Karpas-422 (cell line): ENCODE measurements around the gene NOTCH1. TPM values are rescaled to one million over a fixed set of nuclear protein-coding genes. Genes with fewer than 3 reads are reported as not detected.

Experiments used
- DNase-seq: peaks from one replicate; pipeline ENCODE4 v3.0.0-alpha.2; 2015
- H2AFZ ChIP-seq: fragments of 200-600 bp; sonication (generic); 2 replicates; pipeline ENCODE4 v1.6.1; 2014; ENCODE audit warnings: antibody characterized with exemption, low read length, mixed read lengths
- H3K27ac ChIP-seq: fragments of 200-600 bp; sonication (generic); 2 replicates; pipeline ENCODE4 v1.5.1; 2014; ENCODE audit warnings: mild to moderate bottlenecking, low read length, moderate library complexity
- H3K27me3 ChIP-seq: fragments of 200-600 bp; sonication (generic); 2 replicates; pipeline ENCODE4 v1.6.1; 2014; ENCODE audit warnings: low read length, mixed read lengths
- H3K36me3 ChIP-seq: fragments of 200-600 bp; sonication (generic); 2 replicates; pipeline ENCODE4 v1.6.1; 2014; ENCODE audit warnings: low read length, mixed read lengths; ENCODE audit not compliant: insufficient read depth
- H3K4me1 ChIP-seq: fragments of 200-600 bp; sonication (generic); 2 replicates; pipeline ENCODE4 v1.6.1; 2014; ENCODE audit warnings: mild to moderate bottlenecking, low read length, mixed read lengths
- H3K4me2 ChIP-seq: fragments of 200-600 bp; sonication (generic); 2 replicates; pipeline ENCODE4 v1.6.1; 2014; ENCODE audit warnings: low read length, low read depth, mild to moderate bottlenecking; ENCODE audit not compliant: poor library complexity, severe bottlenecking
- H3K4me3 ChIP-seq: fragments of 200-600 bp; sonication (generic); 2 replicates; pipeline ENCODE4 v1.5.1; 2014; ENCODE audit warnings: mild to moderate bottlenecking, antibody characterized with exemption, low read length, mixed read lengths
- H3K79me2 ChIP-seq: fragments of 200-600 bp; sonication (generic); 2 replicates; pipeline ENCODE4 v1.6.1; 2014; ENCODE audit warnings: mild to moderate bottlenecking, low read length, mixed read lengths
- H3K9ac ChIP-seq: fragments of 200-600 bp; sonication (generic); 2 replicates; pipeline ENCODE4 v1.6.0; 2014; ENCODE audit warnings: low read length
- H3K9me2 ChIP-seq: fragments of 200-600 bp; sonication (generic), shearing (Covaris generic); replicated peaks from 2 replicates; pipeline ENCODE4 v1.6.0; 2014; ENCODE audit warnings: mild to moderate bottlenecking, low read length, moderate library complexity; ENCODE audit not compliant: insufficient read depth
- H3K9me3 ChIP-seq: fragments of 300-700, 200-600 bp; sonication (generic); 2 replicates; pipeline ENCODE4 v1.6.1; 2014; ENCODE audit warnings: low read length, mixed read lengths
- H4K20me1 ChIP-seq: fragments of 200-600 bp; sonication (generic); 2 replicates; pipeline ENCODE4 v1.6.1; 2014; ENCODE audit warnings: mild to moderate bottlenecking, antibody characterized with exemption, low read length, low read depth; ENCODE audit not compliant: insufficient read depth
- total RNA-seq: library from RNA; depleted of rRNA; stranded (reverse); fragments of >200 nt; shearing (Covaris generic); gene quantifications from 2 replicates; pipeline ENCODE4 v1.2.3, GENCODE V29; 2014; ENCODE audit warnings: low replicate concordance

Gene NOTCH1
- total RNA-seq, 1 experiment from 2014 or later, result 15.0 TPM

GRCh38 chr9:136525207-136525606 lies 20.6 kb downstream of the NOTCH1 start:
- Histone ChIP-seq H3K27ac (no peak overlapping the region), H3K27me3 (no peaks in the 10 kb centered on the region)

GRCh38 chr9:136522314-136523237 lies 23.3 kb downstream of the NOTCH1 start:
- Histone ChIP-seq H3K4me1 (0 out of 2 replicates have a peak, but pooled peaks cover 5% of the 10 kb centered on the region), H3K79me2 (no peaks in the 10 kb centered on the region), H3K9me2 (no peaks in the 10 kb centered on the region), H2AFZ (no peak overlapping the region), H3K4me3 (no peak overlapping the region), H3K27ac (no peak overlapping the region), H3K27me3 (no peaks in the 10 kb centered on the region), H3K9me3 (no peaks in the 10 kb centered on the region), H4K20me1 (no peaks in the 10 kb centered on the region), H3K9ac (no peak overlapping the region), H3K4me2 (no peak overlapping the region), H3K36me3 (no peaks in the 10 kb centered on the region)
- DNase-seq, result no peak

More at GRCh38 chr9:136525207-136525606, 20.6 kb downstream of the NOTCH1 start:
- no peaks in the 10 kb centered on the region for H3K9me2 ChIP-seq
- H3K4me1 ChIP-seq, result no peaks in the 10 kb centered on the region
- no peaks in the 10 kb centered on the region for H3K9me3 ChIP-seq
- no peaks in the 10 kb centered on the region for H3K79me2 ChIP-seq
- H3K36me3 ChIP-seq, result no peaks in the 10 kb centered on the region
- H3K4me3 ChIP-seq, result no peak overlapping the region
- peaks cover 15% of the 10 kb centered on the region; the same call in 1 of the 2 replicates for H4K20me1 ChIP-seq
- H3K4me2 ChIP-seq, result no peak overlapping the region
- DNase-seq, result no peak
- H2AFZ ChIP-seq, result no peak overlapping the region
- H3K9ac ChIP-seq, result no peak overlapping the region

GRCh38 chr9:136521537-136521936 lies 24.3 kb downstream of the NOTCH1 start:
- no peaks in the 10 kb centered on the region for H3K36me3 ChIP-seq
- H4K20me1 ChIP-seq, result no peaks in the 10 kb centered on the region
- no peak for DNase-seq

GRCh38 chr9:136520053-136520540 lies 25.8 kb downstream of the NOTCH1 start:
- H3K9me3 ChIP-seq, result no peaks in the 10 kb centered on the region
- no peaks in the 10 kb centered on the region for H3K79me2 ChIP-seq
- no peaks in the 10 kb centered on the region for H3K36me3 ChIP-seq
- no peak overlapping the region for H3K27ac ChIP-seq
- no peak overlapping the region for H3K4me2 ChIP-seq
- no peak overlapping the region for H3K4me3 ChIP-seq
- H2AFZ ChIP-seq, result no peak overlapping the region
- H4K20me1 ChIP-seq, result no peaks in the 10 kb centered on the region
- no peak overlapping the region for H3K9ac ChIP-seq
- no peaks in the 10 kb centered on the region for H3K9me2 ChIP-seq
- no peaks in the 10 kb centered on the region for H3K27me3 ChIP-seq
- H3K4me1 ChIP-seq, result 0 out of 2 replicates have a peak, but pooled peaks cover 5% of the 10 kb centered on the region
- DNase-seq, result no peak

More at GRCh38 chr9:136521537-136521936, 24.3 kb downstream of the NOTCH1 start:
- H3K4me2 ChIP-seq, result no peak overlapping the region
- no peaks in the 10 kb centered on the region for H3K79me2 ChIP-seq
- no peak overlapping the region for H3K4me3 ChIP-seq
- H3K27ac ChIP-seq, result no peak overlapping the region
- no peak overlapping the region for H2AFZ ChIP-seq
- H3K9ac ChIP-seq, result no peak overlapping the region
- no peaks in the 10 kb centered on the region for H3K9me2 ChIP-seq
- no peaks in the 10 kb centered on the region for H3K9me3 ChIP-seq
- 0 out of 2 replicates have a peak, but pooled peaks cover 5% of the 10 kb centered on the region for H3K4me1 ChIP-seq
- H3K27me3 ChIP-seq, result no peaks in the 10 kb centered on the region

- no peaks in the 10 kb centered on the region for H3K9me2 ChIP-seq
- H3K27ac ChIP-seq, result no peak overlapping the region
- no peaks in the 10 kb centered on the region for H3K9me3 ChIP-seq
- H3K4me2 ChIP-seq, result no peak overlapping the region
- H3K4me1 ChIP-seq, result 0 out of 2 replicates have a peak, but pooled peaks cover 5% of the 10 kb centered on the region
- H3K4me3 ChIP-seq, result no peak overlapping the region
- H3K36me3 ChIP-seq, result no peaks in the 10 kb centered on the region
- no peak for DNase-seq
- no peak overlapping the region for H3K9ac ChIP-seq
- H4K20me1 ChIP-seq, result 0 out of 2 replicates have a peak, but pooled peaks cover 5% of the 10 kb centered on the region
- H3K79me2 ChIP-seq, result no peaks in the 10 kb centered on the region
- no peak overlapping the region for H2AFZ ChIP-seq
- no peaks in the 10 kb centered on the region for H3K27me3 ChIP-seq
These were observed 26.4 kb downstream of the NOTCH1 start for GRCh38 chr9:136519263-136520052.

GRCh38 chr9:136518623-136519022 lies 27.2 kb downstream of the NOTCH1 start:
- H3K9me3 ChIP-seq, result no peaks in the 10 kb centered on the region
- H3K36me3 ChIP-seq, result no peaks in the 10 kb centered on the region
- H4K20me1 ChIP-seq, result 0 out of 2 replicates have a peak, but pooled peaks cover 5% of the 10 kb centered on the region
- no peak overlapping the region for H3K4me3 ChIP-seq
- no peaks in the 10 kb centered on the region for H3K27me3 ChIP-seq
- H3K4me2 ChIP-seq, result no peak overlapping the region
- no peak for DNase-seq
- H3K27ac ChIP-seq, result no peak overlapping the region
- no peaks in the 10 kb centered on the region for H3K9me2 ChIP-seq
- 0 out of 2 replicates have a peak, but pooled peaks cover 5% of the 10 kb centered on the region for H3K4me1 ChIP-seq
- H3K79me2 ChIP-seq, result no peaks in the 10 kb centered on the region
- no peak overlapping the region for H3K9ac ChIP-seq
- H2AFZ ChIP-seq, result no peak overlapping the region

- no peak overlapping the region for H2AFZ ChIP-seq
- no peaks in the 10 kb centered on the region for H3K79me2 ChIP-seq
- H3K36me3 ChIP-seq, result no peaks in the 10 kb centered on the region
- no peaks in the 10 kb centered on the region for H3K9me2 ChIP-seq
- no peaks in the 10 kb centered on the region for H3K9me3 ChIP-seq
- no peak overlapping the region for H3K4me2 ChIP-seq
- no peaks in the 10 kb centered on the region for H3K27me3 ChIP-seq
- DNase-seq, result no peak
- H3K4me3 ChIP-seq, result no peak overlapping the region
- H3K9ac ChIP-seq, result no peak overlapping the region
- H3K27ac ChIP-seq, result no peak overlapping the region
- H3K4me1 ChIP-seq, result 0 out of 2 replicates have a peak, but pooled peaks cover 5% of the 10 kb centered on the region
- 0 out of 2 replicates have a peak, but pooled peaks cover 5% of the 10 kb centered on the region for H4K20me1 ChIP-seq
These were observed 27.9 kb downstream of the NOTCH1 start for GRCh38 chr9:136517950-136518349.
